Activated CD4-positive, alpha-beta T cell treated with anti-CD3 and anti-CD28 coated beads, Interleukin-2, Interleukin-4, amounts not matched to agents 100 ng/mL and 50 ng/mL, durations not matched to agents 16 hours and 8 hours (primary cell): ENCODE measurements around the gene MBOAT2.

Experiments
- DNase-seq: peaks from one replicate; pipeline ENCODE4 v3.0.0-alpha.2; 2020; ENCODE audit warnings: low spot score

Gene MBOAT2

GRCh38 chr2:8821276-8822217, 181.9 kb downstream of the MBOAT2 start:
- no peak for DNase-seq

GRCh38 chr2:8819948-8820347, 183.5 kb downstream of the MBOAT2 start:
- DNase-seq: no peak

GRCh38 chr2:8819194-8819593, 184.3 kb downstream of the MBOAT2 start:
- no peak for DNase-seq

- DNase-seq: no peak
Observed at GRCh38 chr2:8817221-8817620, 186.3 kb downstream of the MBOAT2 start.

- no peak for DNase-seq
Observed at GRCh38 chr2:8806885-8807704, 196.4 kb downstream of the MBOAT2 start.

- DNase-seq: no peak
Observed at GRCh38 chr2:8805278-8806210, 197.9 kb downstream of the MBOAT2 start.

- peak; percentile 83 for DNase-seq
Observed at GRCh38 chr2:8803658-8804379, 199.7 kb downstream of the MBOAT2 start.

- no peak for DNase-seq
Observed at GRCh38 chr2:8802741-8803140, 200.7 kb downstream of the MBOAT2 start.
